Naive B cell (primary cell): ENCODE results near the gene STXBP6. TPM values are rescaled to one million over a fixed set of nuclear protein-coding genes. Genes with fewer than 3 reads are reported as not detected.
A peak's percentile ranks its signal among the peaks of the same experiment; 100 is the strongest.

Experiments used
- ATAC-seq, 2 donors: fragments of 150-1000 bp; cut with Tn5 transposase; 2 replicates each; pipeline ENCODE4 v1.10.0; 2021; ENCODE audit warnings: low read depth in 2 of 2, mild to moderate bottlenecking in 2 of 2, moderate library complexity in 2 of 2
- DNase-seq: peaks from one replicate; pipeline ENCODE4 v3.0.0; 2022
- H3K27ac Mint-ChIP-seq, 6 donors: one replicate each; pipeline ENCODE4 v1.8.0; 2020 to 2022; ENCODE audit warnings: mild to moderate bottlenecking in 6 of 6, mixed read lengths in 6 of 6, moderate library complexity in 5 of 6, inconsistent platforms in 2 of 6
- H3K27me3 Mint-ChIP-seq, 3 donors: one replicate each; pipeline ENCODE4 v1.8.0; 2021 to 2022; ENCODE audit warnings: mixed read lengths in 3 of 3, mild to moderate bottlenecking in 1 of 3
- H3K36me3 Mint-ChIP-seq, 2 donors: one replicate each; pipeline ENCODE4 v1.8.0; 2020 to 2022; ENCODE audit warnings: mixed read lengths in 2 of 2, inconsistent platforms in 1 of 2, mild to moderate bottlenecking in 1 of 2
- H3K4me1 Mint-ChIP-seq, 3 donors: one replicate each; pipeline ENCODE4 v1.8.0; 2020 to 2022; ENCODE audit warnings: mixed read lengths in 3 of 3, inconsistent platforms in 1 of 3, mild to moderate bottlenecking in 1 of 3, moderate library complexity in 1 of 3
- H3K4me3 Mint-ChIP-seq, 8 donors: one replicate each; pipeline ENCODE4 v1.8.0; 2020 to 2022; ENCODE audit warnings: mild to moderate bottlenecking in 8 of 8, mixed read lengths in 8 of 8, moderate library complexity in 8 of 8, inconsistent platforms in 2 of 8
- H3K9me3 Mint-ChIP-seq, 7 donors: one replicate each; pipeline ENCODE4 v1.8.0; 2020 to 2022; ENCODE audit warnings: mixed read lengths in 7 of 7, mild to moderate bottlenecking in 5 of 7, inconsistent platforms in 2 of 7, moderate library complexity in 1 of 7
- polyA plus RNA-seq, 6 donors: library from polyadenylated mRNA; unstranded; fragments of 300-500 nt; fragmentation: Illumina TruSeq; gene quantifications; one replicate each; pipeline ENCODE4 v1.2.3, GENCODE V29; 2021; ENCODE audit warnings: low read depth in 6 of 6

STXBP6 gene
- polyA plus RNA-seq, 6 donors from 2014 or later = not detected

- peaks cover 4 to 15% (median 9%) of the 10 kb centered on the region in 3 donors for H3K27me3 Mint-ChIP-seq
- H3K9me3 Mint-ChIP-seq = peaks cover 0 to 4% (median 0%) of the 10 kb centered on the region in 7 donors
- DNase-seq (no peak), ATAC-seq (no peak)
- no peaks in the 10 kb centered on the region for H3K36me3 Mint-ChIP-seq
- H3K4me1 Mint-ChIP-seq = peaks cover 0 to 2% (median 0%) of the 10 kb centered on the region in 3 donors
- H3K4me3 Mint-ChIP-seq = no peak overlapping the region
- peak overlapping the region in 2 of 6 donors; percentile 7 to 10 for H3K27ac Mint-ChIP-seq
These were observed 168.6 kb downstream of the STXBP6 start for GRCh38 chr14:24881116-24881893.

DNA sequence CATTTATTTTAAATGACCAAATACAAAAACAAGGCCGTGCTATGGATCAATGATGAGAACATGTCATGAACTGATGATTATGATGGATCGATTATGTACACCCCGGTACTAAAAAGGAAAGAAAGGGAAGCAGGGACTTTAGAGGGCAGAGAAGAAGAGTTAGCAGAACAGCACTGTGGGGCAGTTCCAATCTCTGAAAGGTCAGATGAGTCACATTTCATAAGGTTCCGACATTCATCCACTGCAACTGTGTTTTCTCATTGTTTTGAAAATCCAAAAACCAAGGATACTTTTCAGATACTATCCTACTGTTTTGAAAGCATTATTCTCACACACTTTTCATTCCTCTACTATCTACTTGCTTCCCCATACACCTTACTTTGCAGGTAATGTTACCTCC lies 169.3 kb downstream of the STXBP6 start:
- H3K36me3 Mint-ChIP-seq = no peaks in the 10 kb centered on the region
- DNase-seq (no peak), ATAC-seq (no peak)
- H3K4me1 Mint-ChIP-seq = peaks cover 0 to 3% (median 0%) of the 10 kb centered on the region in 3 donors
- H3K9me3 Mint-ChIP-seq = peaks cover 0 to 4% (median 0%) of the 10 kb centered on the region in 7 donors
- peaks cover 4 to 15% (median 9%) of the 10 kb centered on the region in 3 donors for H3K27me3 Mint-ChIP-seq
- no peak overlapping the region for H3K4me3 Mint-ChIP-seq
- H3K27ac Mint-ChIP-seq = no peak overlapping the region

DNA sequence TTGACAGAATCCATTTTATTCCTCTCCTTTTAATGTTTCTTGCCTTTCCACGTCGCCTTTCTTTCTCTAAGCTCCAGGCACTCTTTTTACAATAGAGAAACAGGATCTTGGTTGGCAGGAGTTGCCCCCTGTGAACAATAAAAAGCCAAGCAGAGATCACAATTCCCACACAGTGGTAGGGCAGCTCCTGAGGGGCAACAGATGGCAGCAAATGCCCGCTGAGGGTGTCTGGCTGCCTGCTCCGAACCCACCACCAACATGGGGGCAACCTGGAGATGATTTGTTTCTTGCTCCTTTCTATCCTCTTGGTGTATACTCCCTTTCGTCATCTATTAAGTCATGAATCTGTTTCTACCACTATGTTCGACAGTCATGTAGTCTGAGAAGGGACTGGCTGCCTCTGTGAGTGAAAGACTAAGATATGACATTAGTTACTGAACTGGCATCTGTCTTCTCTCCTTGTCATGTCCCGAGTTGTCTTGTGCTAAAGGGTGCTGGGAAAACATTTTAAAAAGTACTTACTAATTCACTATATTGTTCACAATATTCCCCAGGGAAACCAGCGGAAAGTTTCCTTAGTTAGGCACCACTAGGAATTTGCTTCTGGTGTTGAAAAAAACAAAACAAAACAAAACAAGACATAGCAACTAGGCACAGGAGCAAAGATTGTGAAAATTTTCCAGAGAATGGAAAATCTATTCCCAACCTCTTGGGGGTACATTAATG lies 170.1 kb downstream of the STXBP6 start:
- Mint-ChIP-seq H3K36me3 (no peaks in the 10 kb centered on the region), H3K4me1 (peaks cover 0 to 3% (median 0%) of the 10 kb centered on the region in 3 donors), H3K4me3 (no peak overlapping the region), H3K27me3 (peaks cover 4 to 15% (median 9%) of the 10 kb centered on the region in 3 donors), H3K9me3 (peaks cover 0 to 4% (median 0%) of the 10 kb centered on the region in 7 donors), H3K27ac (no peak overlapping the region)
- DNase-seq = no peak
- ATAC-seq = no peak

DNA sequence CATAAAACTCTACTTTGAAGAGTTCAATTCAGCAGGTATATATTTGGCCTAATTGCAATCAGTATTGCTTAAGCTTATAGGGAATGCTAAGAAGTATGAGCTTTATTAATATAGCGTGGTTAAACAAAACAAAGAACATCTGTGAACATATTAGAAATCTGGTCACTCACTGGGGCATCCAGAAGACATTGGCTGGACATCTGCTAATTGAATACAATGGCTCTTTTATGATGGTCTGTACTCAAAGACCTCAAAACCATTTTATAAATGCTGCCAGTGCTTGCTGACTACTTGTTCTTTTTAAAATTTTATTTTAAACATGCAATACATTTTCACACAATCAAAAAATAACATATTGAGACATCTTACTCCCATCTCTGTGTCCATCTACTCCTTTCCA lies 173.0 kb downstream of the STXBP6 start:
- no peak for ATAC-seq

DNA sequence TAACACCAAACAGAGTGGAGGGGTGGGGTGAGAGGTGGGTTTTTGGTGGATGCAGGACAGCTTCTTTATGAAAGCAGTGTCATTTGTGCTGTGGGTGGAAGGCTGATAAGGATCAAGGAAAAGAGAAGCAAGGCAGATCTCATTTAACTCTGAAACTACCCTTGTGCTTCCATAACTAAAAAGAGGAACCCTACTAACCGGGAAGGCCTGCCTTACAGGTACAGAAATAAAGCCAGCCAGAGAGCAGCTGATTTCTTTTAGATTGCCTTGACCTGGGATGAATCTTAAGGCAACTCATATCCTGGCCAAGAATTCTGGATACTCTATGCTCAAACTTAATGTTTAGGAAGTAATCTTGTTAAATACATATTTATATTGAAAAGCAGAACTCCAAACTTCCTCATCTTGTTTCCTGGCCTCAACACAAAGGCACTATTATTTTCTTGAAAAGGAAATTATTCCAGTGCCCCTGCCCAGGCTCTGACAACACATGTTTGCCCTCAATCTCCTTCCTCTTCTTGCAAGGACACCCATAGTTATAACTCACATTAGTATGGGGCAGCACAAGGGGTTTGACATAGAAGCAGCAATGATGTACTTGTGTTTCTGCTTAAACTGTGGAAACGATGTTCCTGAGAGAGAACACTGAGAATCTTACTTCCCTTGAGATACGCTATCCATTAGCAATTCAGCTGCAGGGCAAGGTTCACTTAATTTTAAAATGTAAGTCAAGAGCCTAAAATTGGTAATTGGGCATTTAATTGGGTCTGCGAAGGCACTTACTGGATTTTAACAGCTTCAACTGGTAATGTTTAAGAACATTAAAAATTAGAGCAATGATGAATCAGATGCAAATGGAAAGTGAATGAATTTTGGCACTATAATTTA lies 173.7 kb downstream of the STXBP6 start:
- Mint-ChIP-seq H3K4me1 (peaks cover 0 to 3% (median 0%) of the 10 kb centered on the region in 3 donors), H3K27me3 (peaks cover 7 to 15% (median 9%) of the 10 kb centered on the region in 3 donors), H3K4me3 (no peak overlapping the region)

More for the DNA sequence above, 173.0 kb downstream of the STXBP6 start:
- H3K4me3 Mint-ChIP-seq = no peak overlapping the region
- H3K27ac Mint-ChIP-seq = no peak overlapping the region
- no peaks in the 10 kb centered on the region for H3K36me3 Mint-ChIP-seq
- peaks cover 7 to 15% (median 9%) of the 10 kb centered on the region in 3 donors for H3K27me3 Mint-ChIP-seq
- H3K9me3 Mint-ChIP-seq = no peaks in the 10 kb centered on the region
- no peak for DNase-seq
- H3K4me1 Mint-ChIP-seq = peaks cover 0 to 3% (median 0%) of the 10 kb centered on the region in 3 donors

GRCh38 chr14:24875203-24875838 lies 174.6 kb downstream of the STXBP6 start:
- Mint-ChIP-seq H3K4me1 (peaks cover 0 to 3% (median 0%) of the 10 kb centered on the region in 3 donors), H3K27ac (peak overlapping the region in 1 of 6 donors; percentile 39), H3K36me3 (no peaks in the 10 kb centered on the region), H3K9me3 (no peaks in the 10 kb centered on the region), H3K27me3 (peaks cover 7 to 15% (median 14%) of the 10 kb centered on the region in 3 donors), H3K4me3 (no peak overlapping the region)
- DNase-seq (no peak), ATAC-seq (no peak)

More for the DNA sequence above, 173.7 kb downstream of the STXBP6 start:
- H3K27ac Mint-ChIP-seq = no peak overlapping the region
- H3K36me3 Mint-ChIP-seq = no peaks in the 10 kb centered on the region
- no peak for ATAC-seq
- no peak for DNase-seq
- H3K9me3 Mint-ChIP-seq = no peaks in the 10 kb centered on the region

GRCh38 chr14:24874514-24875202 lies 175.3 kb downstream of the STXBP6 start:
- Mint-ChIP-seq H3K27ac (no peak overlapping the region), H3K4me1 (peaks cover 0 to 3% (median 0%) of the 10 kb centered on the region in 3 donors), H3K36me3 (no peaks in the 10 kb centered on the region), H3K27me3 (peaks cover 7 to 11% (median 7%) of the 10 kb centered on the region in 3 donors), H3K9me3 (no peaks in the 10 kb centered on the region), H3K4me3 (no peak overlapping the region)
- no peak for DNase-seq
- no peak for ATAC-seq

DNA sequence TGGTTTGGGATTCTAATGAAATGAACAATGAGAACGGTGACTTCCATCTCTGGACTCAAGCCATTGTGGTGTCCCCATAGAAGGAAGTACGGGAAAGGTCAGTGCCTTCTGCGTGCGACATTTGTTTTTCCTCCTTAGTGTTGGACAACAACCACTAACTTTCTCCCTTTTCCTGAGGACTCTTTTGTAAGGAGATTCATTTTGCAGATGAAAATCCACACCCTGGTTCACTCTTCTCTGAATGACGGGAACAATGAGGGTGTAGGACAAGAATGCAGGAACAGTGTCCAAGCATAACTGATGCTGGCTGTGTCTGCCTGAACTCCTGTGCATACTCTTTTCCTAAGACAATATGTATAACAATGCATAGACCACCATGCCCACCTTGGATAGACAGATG lies 176.4 kb downstream of the STXBP6 start:
- DNase-seq (no peak), ATAC-seq (no peak)
- Mint-ChIP-seq H3K36me3 (no peaks in the 10 kb centered on the region), H3K27me3 (peaks cover 0 to 10% (median 7%) of the 10 kb centered on the region in 3 donors), H3K4me3 (no peak overlapping the region), H3K9me3 (no peaks in the 10 kb centered on the region), H3K27ac (no peak overlapping the region), H3K4me1 (peaks cover 0 to 3% (median 0%) of the 10 kb centered on the region in 3 donors)

- peaks cover 0 to 15% (median 4%) of the 10 kb centered on the region in 3 donors for H3K27me3 Mint-ChIP-seq
- DNase-seq = no peak
- no peaks in the 10 kb centered on the region for H3K4me1 Mint-ChIP-seq
- ATAC-seq = no peak
- no peaks in the 10 kb centered on the region for H3K9me3 Mint-ChIP-seq
- no peak overlapping the region for H3K4me3 Mint-ChIP-seq
- H3K36me3 Mint-ChIP-seq = no peaks in the 10 kb centered on the region
- no peak overlapping the region for H3K27ac Mint-ChIP-seq
These were observed 178.8 kb downstream of the STXBP6 start for GRCh38 chr14:24870949-24871701.

- DNase-seq (no peak), ATAC-seq (no peak)
- Mint-ChIP-seq H3K4me1 (peaks cover 3 to 6% (median 3%) of the 10 kb centered on the region in 3 donors), H3K27ac (no peak overlapping the region), H3K27me3 (peaks cover 0 to 15% (median 0%) of the 10 kb centered on the region in 3 donors), H3K9me3 (no peaks in the 10 kb centered on the region), H3K36me3 (no peaks in the 10 kb centered on the region), H3K4me3 (no peak overlapping the region)
These were observed 181.6 kb downstream of the STXBP6 start for GRCh38 chr14:24868389-24868788.

DNA sequence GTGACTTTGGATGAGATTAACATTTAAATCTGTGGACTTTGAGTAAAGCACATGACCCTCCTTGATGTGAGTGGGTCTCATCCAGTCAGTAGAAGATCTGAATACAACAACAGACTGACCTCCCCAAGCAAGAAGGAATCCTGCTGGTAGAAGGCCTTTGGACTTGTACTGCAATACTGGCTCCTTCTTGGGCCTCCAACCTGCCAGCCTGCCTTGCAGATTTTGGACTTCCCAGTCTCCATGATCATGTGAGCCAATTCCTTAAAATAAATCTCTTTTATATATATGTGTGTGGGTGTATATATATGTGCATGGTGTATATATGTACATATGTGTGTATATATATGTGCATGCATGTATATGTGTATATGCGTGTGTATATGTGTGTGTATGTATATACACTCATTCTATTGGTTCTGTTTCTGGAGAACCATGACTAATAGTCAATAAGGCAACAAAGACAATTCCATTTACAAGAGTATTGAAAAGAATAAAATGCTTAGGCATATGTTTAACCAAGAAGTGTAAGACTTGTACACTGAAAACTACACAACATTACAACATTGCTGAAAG lies 183.8 kb downstream of the STXBP6 start:
- Mint-ChIP-seq H3K4me3 (no peak overlapping the region), H3K4me1 (peaks cover 3 to 6% (median 3%) of the 10 kb centered on the region in 3 donors), H3K9me3 (peaks cover 0 to 2% (median 0%) of the 10 kb centered on the region in 7 donors), H3K36me3 (no peaks in the 10 kb centered on the region), H3K27me3 (peaks cover 0 to 15% (median 0%) of the 10 kb centered on the region in 3 donors), H3K27ac (no peak overlapping the region)
- DNase-seq (no peak), ATAC-seq (no peak)
